ENCODE measurements around the gene MRPS22. TPM values are rescaled to one million over a fixed set of nuclear protein-coding genes. Genes with fewer than 3 reads are reported as not detected.

Gene MRPS22
- total and polyA plus RNA-seq, 2 donors (not counting 3 experiments of a cell fraction or from before 2014, with no cell fraction given): 33.8 to 45.6 TPM

GRCh38 chr3:139355476-139355875 is 11.7 kb downstream of the MRPS22 start:
- dilution Hi-C loops (cut with MboI; ENCODE audit: extremely low pct_ligation_motif_present, low sequenced_read_pairs): no loop called here
- intact Hi-C loops (cut with micrococcal nuclease): no loop called here
- DNase-seq (ENCODE audit: low read depth, low spot score) (no peak), FAIRE-seq (no peak)
- Histone ChIP-seq H3K4me1 (ENCODE audit: control insufficient read depth, extremely low read depth, insufficient read depth, low read length) (no peaks in the 10 kb centered on the region), H3K27me3 (ENCODE audit: control insufficient read depth in 2 of 2, insufficient read depth in 2 of 2, low read length in 2 of 2) (no peaks in the 10 kb centered on the region), H3K9ac (replicated peaks; ENCODE audit: extremely low read depth, insufficient read depth, low read length) (no peak overlapping the region), H4K20me1 (replicated peaks; ENCODE audit: control insufficient read depth, extremely low read depth, insufficient read depth, low read length) (no peaks in the 10 kb centered on the region), H3K4me3 (replicated peaks in 1 of 3; ENCODE audit: insufficient read depth in 1 of 3, low read depth in 1 of 3, low read length in 3 of 3) (no peak overlapping the region), H3K79me2 (ENCODE audit: control insufficient read depth, insufficient read depth, low read length) (no peaks in the 10 kb centered on the region), H3K9me3 (replicated peaks; ENCODE audit: control insufficient read depth, insufficient read depth, low read length) (no peaks in the 10 kb centered on the region), H3K9me1 (replicated peaks; ENCODE audit: control insufficient read depth, extremely low read depth, insufficient read depth, low read length) (no peaks in the 10 kb centered on the region), H3K36me3 (ENCODE audit: control insufficient read depth in 2 of 2, extremely low read depth in 1 of 2, insufficient read depth in 2 of 2, low read length in 2 of 2) (peaks cover 37 to 40% of the 10 kb centered on the region in 2 experiments), H2AFZ (ENCODE audit: low read depth, low read length) (no peak overlapping the region), H3K4me2 (ENCODE audit: insufficient read depth, low read length) (no peak overlapping the region), H3K27ac (ENCODE audit: insufficient read depth, low read depth, low read length) (no peak overlapping the region)
- no peak for TF ChIP-seq POLR2A (IDR thresholded peaks at IDR 0.05; ENCODE audit: low read depth, low read length)
- TF ChIP-seq POLR2AphosphoS5 (IDR thresholded peaks at IDR 0.05; ENCODE audit: insufficient read depth, low read depth, low read length): no peak
- TF ChIP-seq MYC (IDR thresholded peaks at IDR 0.05; ENCODE audit: low read depth, low read length): no peak
- no peak for TF ChIP-seq FOS (IDR thresholded peaks at IDR 0.05; ENCODE audit: borderline replicate concordance, insufficient read depth, low read length)
- no peak for TF ChIP-seq EZH2 (IDR thresholded peaks at IDR 0.05; ENCODE audit: borderline replicate concordance, low read depth, low read length, severe bottlenecking)
- TF ChIP-seq MAX (IDR thresholded peaks at IDR 0.05; ENCODE audit: insufficient read depth, insufficient read length): no peak
- TF ChIP-seq JUN (IDR thresholded peaks at IDR 0.05; ENCODE audit: borderline replicate concordance, insufficient read depth, insufficient read length, low read depth): no peak
- TF ChIP-seq GATA2 (IDR thresholded peaks at IDR 0.05; ENCODE audit: insufficient read depth, insufficient read length, low read depth, low read length): no peak
- TF ChIP-seq, protein P1, sequence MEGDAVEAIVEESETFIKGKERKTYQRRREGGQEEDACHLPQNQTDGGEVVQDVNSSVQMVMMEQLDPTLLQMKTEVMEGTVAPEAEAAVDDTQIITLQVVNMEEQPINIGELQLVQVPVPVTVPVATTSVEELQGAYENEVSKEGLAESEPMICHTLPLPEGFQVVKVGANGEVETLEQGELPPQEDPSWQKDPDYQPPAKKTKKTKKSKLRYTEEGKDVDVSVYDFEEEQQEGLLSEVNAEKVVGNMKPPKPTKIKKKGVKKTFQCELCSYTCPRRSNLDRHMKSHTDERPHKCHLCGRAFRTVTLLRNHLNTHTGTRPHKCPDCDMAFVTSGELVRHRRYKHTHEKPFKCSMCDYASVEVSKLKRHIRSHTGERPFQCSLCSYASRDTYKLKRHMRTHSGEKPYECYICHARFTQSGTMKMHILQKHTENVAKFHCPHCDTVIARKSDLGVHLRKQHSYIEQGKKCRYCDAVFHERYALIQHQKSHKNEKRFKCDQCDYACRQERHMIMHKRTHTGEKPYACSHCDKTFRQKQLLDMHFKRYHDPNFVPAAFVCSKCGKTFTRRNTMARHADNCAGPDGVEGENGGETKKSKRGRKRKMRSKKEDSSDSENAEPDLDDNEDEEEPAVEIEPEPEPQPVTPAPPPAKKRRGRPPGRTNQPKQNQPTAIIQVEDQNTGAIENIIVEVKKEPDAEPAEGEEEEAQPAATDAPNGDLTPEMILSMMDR (IDR thresholded peaks at IDR 0.05; ENCODE audit: extremely low read depth in 1 of 2, insufficient read depth in 1 of 2, low read depth in 1 of 2, low read length in 2 of 2): no peak
- no TSS peak for BruUV-seq (replicated peaks)
- ChIA-PET POLR2A (no interaction called here), CTCF (interaction anchor here (1.1 to 1.7 kb wide), 2 partner anchors 244 to 419 kb away, joined by 3 to 5 read pairs; no protein-coding TSS in a partner anchor)

All from endothelial cell of umbilical vein (primary cell).